Osteoblast (primary cell): ENCODE data around the gene RAB40A. TPM values are rescaled to one million over a fixed set of nuclear protein-coding genes. Genes with fewer than 3 reads are reported as not detected.
"Not testable (repeated sequence)": the region's sequence is repeated elsewhere in the genome, so short reads cannot be mapped to it uniquely, and the experiment has no call there.

Experiments used
- DNase-seq: peaks from one replicate; pipeline ENCODE4 v3.0.0; 2011; ENCODE audit warnings: low spot score, mixed read lengths; ENCODE audit not compliant: insufficient read length; ENCODE audit errors: missing footprints
- H2AFZ ChIP-seq: 2 replicates; pipeline ENCODE4 v1.6.0; 2011; ENCODE audit warnings: mild to moderate bottlenecking, low read length
- H3K27ac ChIP-seq: 2 replicates; pipeline ENCODE4 v1.5.1; 2011; ENCODE audit warnings: mild to moderate bottlenecking, low read depth, low read length, moderate library complexity
- H3K27me3 ChIP-seq: 2 replicates; pipeline ENCODE4 v1.6.0; 2012; ENCODE audit warnings: mild to moderate bottlenecking, control low read depth, inconsistent platforms, low read length, moderate library complexity; ENCODE audit not compliant: insufficient read depth
- H3K36me3 ChIP-seq: 2 replicates; pipeline ENCODE4 v1.5.1; 2011; ENCODE audit warnings: mild to moderate bottlenecking, low read length, control low read depth, moderate library complexity; ENCODE audit not compliant: insufficient read depth
- H3K4me1 ChIP-seq: 2 replicates; pipeline ENCODE4 v1.5.1; 2011; ENCODE audit warnings: mild to moderate bottlenecking, low read length, control low read depth, moderate library complexity; ENCODE audit not compliant: insufficient read depth
- H3K4me2 ChIP-seq: 2 replicates; pipeline ENCODE4 v1.6.0; 2011; ENCODE audit warnings: mild to moderate bottlenecking, low read length; ENCODE audit not compliant: insufficient read depth
- H3K4me3 ChIP-seq: fragments of 200-600 bp; sonication (generic); 3 replicates; pipeline ENCODE4 v1.5.1; 2012; ENCODE audit warnings: mild to moderate bottlenecking, low read length, inconsistent platforms; ENCODE audit not compliant: insufficient read depth
- H3K79me2 ChIP-seq: 2 replicates; pipeline ENCODE4 v1.6.0; 2012; ENCODE audit warnings: mild to moderate bottlenecking, low read length, control low read depth, inconsistent platforms; ENCODE audit not compliant: insufficient read depth
- H3K9me3 ChIP-seq: 2 replicates; pipeline ENCODE4 v1.5.1; 2011; ENCODE audit warnings: low read depth, low read length, control low read depth
- H4K20me1 ChIP-seq: 2 replicates; pipeline ENCODE4 v1.6.0; 2012; ENCODE audit warnings: mild to moderate bottlenecking, low read length, control low read depth; ENCODE audit not compliant: insufficient read depth
- CTCF ChIP-seq: IDR thresholded peaks from 2 replicates; pipeline ENCODE4 v1.5.1; 2011; ENCODE audit warnings: mild to moderate bottlenecking, low read depth, low read length, moderate library complexity; ENCODE audit errors: extremely low read depth
- total RNA-seq: library from RNA; depleted of rRNA; stranded (reverse); fragments of >200 nt; gene quantifications from 2 replicates; pipeline ENCODE4 v1.2.3, GENCODE V29; 2012

The RAB40A gene
- total RNA-seq, 1 donor, result under 0.01 TPM

DNA sequence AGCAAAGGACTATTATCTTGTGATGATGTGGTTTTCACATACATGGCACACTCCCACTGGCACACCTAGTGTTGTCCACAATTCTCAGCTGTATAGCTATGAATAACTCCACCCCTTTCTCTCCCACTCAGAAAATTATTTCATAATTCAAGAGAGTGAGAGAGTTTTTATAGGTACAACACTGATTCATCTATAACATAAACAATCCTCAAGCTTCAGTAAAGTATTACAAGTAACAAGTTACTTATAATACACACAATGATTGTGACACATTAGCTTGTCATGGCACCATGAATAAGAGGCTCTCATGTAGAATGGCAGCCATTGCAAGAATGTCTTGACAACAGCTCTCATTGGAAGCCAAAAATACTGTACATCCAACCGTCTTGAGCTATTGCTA lies 43.9 kb downstream of the RAB40A start:
- Histone ChIP-seq H3K27me3 (no peaks in the 10 kb centered on the region), H3K4me2 (no peak overlapping the region), H3K27ac (no peak overlapping the region), H3K4me1 (no peaks in the 10 kb centered on the region), H3K36me3 (no peaks in the 10 kb centered on the region), H3K4me3 (no peak overlapping the region), H3K9me3 (no peaks in the 10 kb centered on the region), H3K79me2 (no peaks in the 10 kb centered on the region), H4K20me1 (no peaks in the 10 kb centered on the region), H2AFZ (no peak overlapping the region)
- DNase-seq, result no peak
- no peak for TF ChIP-seq CTCF

GRCh38 chrX:103469977-103470376 lies 49.3 kb downstream of the RAB40A start:
- H3K9me3 ChIP-seq, H2AFZ ChIP-seq, H4K20me1 ChIP-seq, H3K4me3 ChIP-seq, H3K79me2 ChIP-seq, H3K27ac ChIP-seq, H3K27me3 ChIP-seq, H3K4me1 ChIP-seq, DNase-seq, H3K4me2 ChIP-seq, H3K36me3 ChIP-seq: not testable (repeated sequence)

DNA sequence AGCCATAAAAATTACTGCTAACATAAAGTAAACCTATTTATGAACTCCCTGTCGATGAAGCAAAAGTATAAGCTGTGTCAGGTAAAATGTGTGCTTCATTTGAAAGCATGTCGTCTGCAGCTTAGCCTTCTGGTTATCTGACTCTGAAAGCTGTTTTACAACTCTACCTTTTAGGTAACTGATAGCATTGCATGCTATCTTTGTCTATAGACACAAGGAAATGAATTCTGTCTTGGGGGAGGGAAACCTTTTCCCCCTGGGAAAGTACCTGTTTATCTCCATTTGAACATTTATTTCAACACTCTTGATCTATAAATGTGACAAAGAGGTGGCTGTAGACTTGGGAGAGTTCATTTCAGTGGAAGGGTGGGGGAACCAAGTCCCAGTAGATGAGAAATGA lies 51.4 kb downstream of the RAB40A start:
- H3K9me3 ChIP-seq, result no peaks in the 10 kb centered on the region
- DNase-seq, result no peak
- H3K4me3 ChIP-seq, result no peak overlapping the region
- no peaks in the 10 kb centered on the region for H3K79me2 ChIP-seq
- no peaks in the 10 kb centered on the region for H3K36me3 ChIP-seq
- H2AFZ ChIP-seq, result no peak overlapping the region
- no peak for TF ChIP-seq CTCF
- no peak overlapping the region for H3K27ac ChIP-seq
- no peak overlapping the region for H3K4me2 ChIP-seq
- H4K20me1 ChIP-seq, result no peaks in the 10 kb centered on the region
- H3K4me1 ChIP-seq, result peaks cover 2% of the 10 kb centered on the region
- H3K27me3 ChIP-seq, result no peaks in the 10 kb centered on the region

- no peaks in the 10 kb centered on the region for H3K9me3 ChIP-seq
- H2AFZ ChIP-seq, result no peak overlapping the region
- H3K27ac ChIP-seq, result no peak overlapping the region
- H3K27me3 ChIP-seq, result no peaks in the 10 kb centered on the region
- H3K4me1 ChIP-seq, result peaks cover 2% of the 10 kb centered on the region
- no peak overlapping the region for H3K4me2 ChIP-seq
- DNase-seq, result no peak
- no peaks in the 10 kb centered on the region for H4K20me1 ChIP-seq
- no peaks in the 10 kb centered on the region for H3K79me2 ChIP-seq
- no peak overlapping the region for H3K4me3 ChIP-seq
- H3K36me3 ChIP-seq, result no peaks in the 10 kb centered on the region
- TF ChIP-seq CTCF, result no peak
Measured at GRCh38 chrX:103467156-103467555, 52.1 kb downstream of the RAB40A start.

DNA sequence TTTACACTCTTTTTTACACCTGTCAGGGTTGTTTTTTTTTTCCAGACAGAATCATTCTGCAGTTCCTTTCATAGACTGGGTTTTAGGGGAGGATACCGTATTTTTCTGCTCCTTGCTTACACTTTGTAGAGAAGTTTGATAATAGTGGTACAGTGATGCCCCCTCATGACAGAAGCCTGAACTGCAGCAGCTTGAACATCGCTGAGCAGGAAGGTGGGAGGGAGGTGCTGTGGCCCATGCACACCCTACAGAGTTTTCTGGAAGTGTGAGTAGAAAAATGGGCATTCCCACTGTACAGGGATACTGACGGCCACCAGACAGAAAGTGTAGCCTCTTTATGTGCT lies 54.5 kb downstream of the RAB40A start:
- peak; percentile 80 for TF ChIP-seq CTCF
- H3K27ac ChIP-seq, result no peak overlapping the region
- no peaks in the 10 kb centered on the region for H3K36me3 ChIP-seq
- no peaks in the 10 kb centered on the region for H3K27me3 ChIP-seq
- peak overlapping the region; percentile 49 for H2AFZ ChIP-seq
- no peaks in the 10 kb centered on the region for H4K20me1 ChIP-seq
- DNase-seq, result no peak
- peak overlapping the region; percentile 62 for H3K4me3 ChIP-seq
- no peaks in the 10 kb centered on the region for H3K79me2 ChIP-seq
- peaks cover 2% of the 10 kb centered on the region for H3K4me1 ChIP-seq
- no peaks in the 10 kb centered on the region for H3K9me3 ChIP-seq
- H3K4me2 ChIP-seq, result peak overlapping the region; percentile 77
